Stimulated activated CD4-positive, alpha-beta T cell treated with anti-CD3 and anti-CD28 coated beads, Interleukin-2, amount 100 ng/mL, for 48 hours (primary cell): ENCODE data around the gene ASTN2.
"Not testable (repeated sequence)": the region's sequence is repeated elsewhere in the genome, so short reads cannot be mapped to it uniquely, and the experiment has no call there.

Source experiments
- DNase-seq, 2 donors: peaks; one replicate each; pipeline ENCODE4 v3.0.0-alpha.2; 2020

The ASTN2 gene

GRCh38 chr9:116717150-116717549 is 697.7 kb downstream of the ASTN2 start:
- no peak for DNase-seq

- no peak for DNase-seq
These were observed 698.4 kb downstream of the ASTN2 start for GRCh38 chr9:116716438-116716837.

GRCh38 chr9:116715751-116716150 is 699.1 kb downstream of the ASTN2 start:
- DNase-seq, result no peak

GRCh38 chr9:116713271-116713670 is 701.6 kb downstream of the ASTN2 start:
- DNase-seq, result no peak

GRCh38 chr9:116712781-116713180 is 702.1 kb downstream of the ASTN2 start:
- DNase-seq, result no peak

GRCh38 chr9:116706310-116707290 is 708.3 kb downstream of the ASTN2 start:
- DNase-seq, result no peak

- no peak for DNase-seq
These were observed 709.3 kb downstream of the ASTN2 start for GRCh38 chr9:116705531-116705930.

- no peak for DNase-seq
These were observed 710.4 kb downstream of the ASTN2 start for GRCh38 chr9:116704470-116704869.

GRCh38 chr9:116703634-116704033 is 711.2 kb downstream of the ASTN2 start:
- DNase-seq, result no peak

- no peak for DNase-seq
These were observed 712.8 kb downstream of the ASTN2 start for GRCh38 chr9:116701940-116702642.

GRCh38 chr9:116700882-116701865 is 713.7 kb downstream of the ASTN2 start:
- DNase-seq, result no peak

GRCh38 chr9:116700279-116700678 is 714.6 kb downstream of the ASTN2 start:
- no peak for DNase-seq

GRCh38 chr9:116697887-116698286 is 717.0 kb downstream of the ASTN2 start:
- DNase-seq, result no peak

GRCh38 chr9:116697362-116697761 is 717.5 kb downstream of the ASTN2 start:
- DNase-seq, result no peak

GRCh38 chr9:116695438-116695837 is 719.4 kb downstream of the ASTN2 start:
- DNase-seq, result no peak

- DNase-seq, result no peak
These were observed 720.0 kb downstream of the ASTN2 start for GRCh38 chr9:116694785-116695291.

GRCh38 chr9:116693233-116693731 is 721.6 kb downstream of the ASTN2 start:
- no peak for DNase-seq

GRCh38 chr9:116692616-116693015 is 722.2 kb downstream of the ASTN2 start:
- no peak for DNase-seq

- no peak for DNase-seq
These were observed 723.2 kb downstream of the ASTN2 start for GRCh38 chr9:116691607-116692006.

GRCh38 chr9:116690805-116691204 is 724.1 kb downstream of the ASTN2 start:
- DNase-seq, result not testable (repeated sequence)

GRCh38 chr9:116689486-116690032 is 725.3 kb downstream of the ASTN2 start:
- DNase-seq, result no peak
